GM21723 (cell line): Measurements from ENCODE around the gene BCL7C.
"Not testable (repeated sequence)": the region's sequence is repeated elsewhere in the genome, so short reads cannot be mapped to it uniquely, and the experiment has no call there.

Source experiments
- ATAC-seq: cut with Tn5 transposase; IDR thresholded peaks from one replicate; pipeline ENCODE4 v1.9.1; 2021; ENCODE audit warnings: mild to moderate bottlenecking, moderate library complexity; ENCODE audit not compliant: unreplicated experiment

The BCL7C gene

GRCh38 chr16:30893744-30894539 lies at the start of gene BCL7C:
Gene BCL7C, minus strand, starts transcription at chr16:30894077. Its CDS starts 133 bp downstream, at chr16:30893944.
- peak; percentile 73 for ATAC-seq

- ATAC-seq, result no peak
Measured at GRCh38 chr16:30942426-30942806, 48.5 kb upstream of the BCL7C start.

- peak; percentile 82 for ATAC-seq
Measured at GRCh38 chr16:30941600-30942425, 47.9 kb upstream of the BCL7C start.

- ATAC-seq, result not testable (repeated sequence)
Measured at GRCh38 chr16:30939571-30939970, 45.7 kb upstream of the BCL7C start.

GRCh38 chr16:30937692-30938091 lies 43.8 kb upstream of the BCL7C start:
- ATAC-seq, result no peak

GRCh38 chr16:30934827-30935557 lies 41.1 kb upstream of the BCL7C start:
- ATAC-seq, result no peak

- no peak for ATAC-seq
Measured at GRCh38 chr16:30931068-30931650, 37.3 kb upstream of the BCL7C start.

GRCh38 chr16:30930160-30930571 lies 36.3 kb upstream of the BCL7C start:
- ATAC-seq, result no peak

GRCh38 chr16:30929167-30929566 lies 35.3 kb upstream of the BCL7C start:
- no peak for ATAC-seq

GRCh38 chr16:30928390-30928789 lies 34.5 kb upstream of the BCL7C start:
- ATAC-seq, result no peak

- ATAC-seq, result no peak
Measured at GRCh38 chr16:30927789-30928378, 34.0 kb upstream of the BCL7C start.

GRCh38 chr16:30926937-30927788 lies 33.3 kb upstream of the BCL7C start:
- ATAC-seq, result no peak

GRCh38 chr16:30925995-30926811 lies 32.3 kb upstream of the BCL7C start:
- ATAC-seq, result no peak

- ATAC-seq, result no peak
Measured at GRCh38 chr16:30925632-30925987, 31.7 kb upstream of the BCL7C start.

GRCh38 chr16:30924913-30925631 lies 31.2 kb upstream of the BCL7C start:
- ATAC-seq, result no peak

GRCh38 chr16:30924076-30924912 lies 30.4 kb upstream of the BCL7C start:
- ATAC-seq, result no peak

- no peak for ATAC-seq
Measured at GRCh38 chr16:30923554-30924075, 29.7 kb upstream of the BCL7C start, which contains the start of gene FBXL19. Gene FBXL19, plus strand, starts transcription at chr16:30923572. Its CDS starts 2,183 bp downstream, at chr16:30925755.
